NCI-H2227 treated with DMSO at 0.1 percent for 48 hours (cell line): Measurements from ENCODE around the gene GPR158.
"Not testable (repeated sequence)": the region's sequence is repeated elsewhere in the genome, so short reads cannot be mapped to it uniquely, and the experiment has no call there.

Experiments
- DNase-seq: peaks from one replicate; lab custom pipeline; 2025; lab: John Stamatoyannopoulos, UW

Gene GPR158

GRCh38 chr10:25296324-25296723 is 121.5 kb downstream of the GPR158 start:
- DNase-seq: no peak

DNA sequence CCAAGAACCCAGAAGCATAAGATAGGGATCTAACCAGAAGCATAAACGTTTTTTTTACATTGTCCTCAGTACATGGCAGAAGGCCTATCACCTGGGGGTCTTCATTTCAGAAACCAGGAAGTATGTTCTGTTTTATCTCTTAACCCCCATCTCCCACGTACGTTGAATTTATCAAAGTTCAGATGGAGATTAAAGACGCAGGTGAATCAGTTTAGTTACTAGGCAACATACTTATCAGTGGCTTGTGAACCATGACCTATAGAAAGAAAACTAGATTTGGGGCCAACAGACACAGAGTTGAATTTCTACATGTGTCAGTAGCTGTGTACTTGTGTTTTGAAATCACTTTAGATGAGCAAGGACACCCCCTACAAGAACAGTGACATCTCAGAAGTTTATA is 122.7 kb downstream of the GPR158 start:
- no peak for DNase-seq

DNA sequence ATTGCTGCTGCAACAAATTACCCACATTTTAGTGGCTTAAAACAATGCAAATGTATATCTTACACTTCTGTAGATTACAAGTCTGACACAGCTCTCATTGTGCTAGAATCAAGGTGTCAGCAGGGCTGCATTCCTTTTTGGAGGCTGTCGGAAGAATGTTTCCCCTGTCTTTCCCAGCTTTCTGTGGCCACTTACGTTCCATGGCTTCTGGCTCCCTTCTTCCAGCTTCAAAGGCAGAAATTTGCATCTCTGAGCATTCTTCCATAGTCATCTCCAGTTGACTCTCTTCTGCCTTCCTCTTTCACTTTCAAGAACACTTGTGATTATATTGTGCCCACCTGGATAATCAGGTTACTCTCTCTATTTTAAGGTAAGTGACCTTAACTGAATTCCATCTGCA is 125.3 kb downstream of the GPR158 start:
- no peak for DNase-seq

GRCh38 chr10:25304606-25305005 is 129.8 kb downstream of the GPR158 start:
- no peak for DNase-seq

DNA sequence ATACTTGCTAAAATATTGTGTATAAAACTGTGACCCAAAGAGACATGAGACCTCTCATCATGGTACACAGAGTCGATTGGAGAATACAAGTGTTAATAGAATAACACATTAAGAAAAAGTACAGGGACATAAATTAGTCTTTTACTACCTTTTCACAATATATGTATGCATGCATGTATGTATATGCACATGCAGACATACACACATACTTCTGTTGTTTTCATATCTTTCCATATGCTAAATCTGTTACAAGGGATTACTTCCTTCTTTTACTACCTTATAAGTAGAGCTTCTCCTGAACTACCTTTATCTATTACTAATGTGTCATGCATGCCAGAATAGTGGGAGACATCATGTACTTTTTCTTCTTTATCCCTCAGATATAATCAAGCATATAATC is 131.6 kb downstream of the GPR158 start:
- DNase-seq: no peak

GRCh38 chr10:25308278-25308677 is 133.5 kb downstream of the GPR158 start:
- DNase-seq: no peak

DNA sequence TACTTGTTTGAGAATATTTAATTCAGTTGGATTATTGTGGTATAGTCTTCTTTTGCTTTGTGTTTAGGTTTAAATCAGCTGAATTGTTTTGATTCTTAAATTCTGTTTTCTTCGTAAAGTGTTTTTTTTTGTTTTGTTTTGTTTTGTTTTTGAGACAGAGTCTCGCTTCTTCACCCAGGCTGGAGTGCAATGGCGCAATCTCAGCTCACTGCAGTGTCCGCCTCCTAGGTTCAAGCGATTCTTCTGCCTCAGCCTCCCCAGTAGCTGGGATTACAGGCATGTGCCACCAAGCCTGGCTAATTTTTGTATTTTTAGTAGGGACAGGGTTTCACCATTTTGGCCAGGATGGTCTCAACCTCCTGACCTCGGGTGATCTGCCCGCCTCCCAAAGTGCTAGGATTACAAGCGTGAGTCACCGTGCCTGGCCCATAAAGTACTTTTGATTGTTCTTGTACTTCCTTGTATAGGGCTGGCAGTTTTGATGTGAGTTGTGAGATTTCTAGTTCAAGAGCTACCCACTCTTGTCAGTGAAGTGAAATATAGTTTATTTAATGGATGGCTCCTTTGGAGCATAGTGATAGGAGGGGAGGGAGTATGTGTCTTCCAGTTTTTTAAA is 142.9 kb downstream of the GPR158 start:
- DNase-seq: not testable (repeated sequence)

DNA sequence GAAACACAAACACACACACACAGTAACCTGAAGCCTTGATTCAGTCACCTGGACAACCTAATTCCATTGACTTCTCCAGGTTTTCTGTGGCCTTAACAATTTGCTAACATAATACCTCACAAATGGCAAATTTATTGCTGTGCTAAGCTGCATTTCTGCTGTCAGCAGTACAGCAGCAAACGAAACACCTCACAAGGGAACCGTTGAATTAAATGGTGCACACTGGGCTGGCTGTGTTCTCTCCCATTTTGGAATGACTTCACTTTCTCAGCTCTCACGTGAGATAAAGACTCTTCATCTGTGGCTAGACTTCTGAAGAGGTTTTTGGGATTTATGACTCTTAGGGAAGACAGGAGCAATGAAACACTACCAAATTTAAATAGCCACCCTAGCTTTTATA is 152.5 kb downstream of the GPR158 start:
- no peak for DNase-seq

- no peak for DNase-seq
Measured at GRCh38 chr10:25328361-25328760, 153.6 kb downstream of the GPR158 start.

DNA sequence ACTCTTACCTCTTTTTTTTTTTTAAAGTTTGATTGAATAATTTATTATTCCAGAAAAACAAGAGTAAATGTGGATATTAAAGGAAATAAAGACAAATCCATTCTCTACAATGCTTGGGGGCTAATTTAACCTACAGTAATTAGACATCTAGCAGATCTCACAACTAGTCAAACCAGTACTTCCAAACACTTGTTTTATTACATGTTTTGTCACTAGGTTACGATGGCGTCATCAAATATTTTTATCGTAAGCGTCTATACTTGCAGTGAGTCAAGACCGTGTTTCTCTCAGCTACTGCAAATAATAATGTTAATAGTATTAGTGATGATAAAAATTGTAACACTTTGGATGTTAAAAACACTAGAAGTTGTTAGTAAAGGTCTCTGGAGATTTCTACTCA is 154.8 kb downstream of the GPR158 start:
- DNase-seq: not testable (repeated sequence)

DNA sequence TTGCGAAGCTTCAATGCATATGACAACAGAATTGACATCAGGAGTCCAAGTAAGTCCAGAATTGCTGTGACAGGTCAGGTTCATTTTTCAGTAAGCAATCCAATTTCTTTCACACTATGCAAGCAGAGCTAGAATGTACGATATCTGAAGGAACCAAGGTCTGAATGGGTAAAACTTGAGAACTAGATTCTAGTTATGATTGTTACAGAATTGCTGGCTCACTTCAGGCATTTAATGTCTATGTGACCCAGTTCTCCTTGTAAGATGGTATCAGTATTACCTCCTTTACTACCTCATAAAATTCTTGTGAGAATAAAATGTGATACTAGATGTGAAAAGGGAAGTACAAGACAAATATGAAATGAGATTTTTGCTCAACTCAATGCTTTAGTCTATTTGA is 159.6 kb downstream of the GPR158 start:
- DNase-seq: no peak

DNA sequence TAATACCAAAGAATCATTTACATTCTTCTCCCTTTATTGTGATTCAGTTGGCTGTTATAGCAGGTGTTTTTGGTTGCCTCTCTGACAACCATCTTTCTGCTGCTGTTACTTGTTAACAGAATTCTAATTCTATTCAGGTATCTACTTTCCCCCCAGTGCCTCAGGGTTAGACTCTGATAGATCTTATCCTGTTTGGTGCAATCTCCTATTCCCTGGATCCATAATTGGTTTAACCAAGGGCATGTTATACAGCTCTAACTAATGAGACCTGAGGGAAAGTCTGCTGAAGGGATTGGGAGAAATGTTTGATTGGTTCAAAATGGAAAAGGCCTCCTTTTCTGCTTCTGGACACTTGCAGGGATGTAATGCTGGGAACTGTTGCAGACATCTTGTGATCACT is 161.5 kb downstream of the GPR158 start:
- DNase-seq: no peak

GRCh38 chr10:25338271-25338670 is 163.5 kb downstream of the GPR158 start:
- no peak for DNase-seq

- DNase-seq: no peak
Measured at GRCh38 chr10:25339966-25340365, 165.2 kb downstream of the GPR158 start.

- no peak for DNase-seq
Measured at GRCh38 chr10:25349520-25349919, 174.7 kb downstream of the GPR158 start.

GRCh38 chr10:25356609-25357008 is 181.8 kb downstream of the GPR158 start:
- no peak for DNase-seq

DNA sequence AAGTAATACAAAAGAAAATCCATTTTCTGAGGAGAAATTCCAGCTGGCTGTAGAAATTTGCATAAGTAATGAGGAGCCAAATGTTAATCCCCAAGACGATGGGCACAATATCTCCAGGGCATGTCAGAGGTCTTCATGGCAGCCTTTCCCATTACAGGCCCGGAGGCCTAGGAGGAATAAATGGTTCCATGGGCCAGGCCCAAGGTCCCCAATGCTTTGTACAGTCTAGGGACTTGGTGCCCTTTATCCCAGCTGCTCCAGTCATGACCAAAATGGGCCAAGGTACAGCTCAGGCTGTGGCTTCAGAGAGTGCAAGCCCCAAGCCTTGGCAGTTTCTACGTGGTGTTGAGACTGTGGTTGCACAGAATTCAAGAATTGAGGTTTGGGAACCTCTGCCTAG is 182.5 kb downstream of the GPR158 start:
- DNase-seq: no peak

DNA sequence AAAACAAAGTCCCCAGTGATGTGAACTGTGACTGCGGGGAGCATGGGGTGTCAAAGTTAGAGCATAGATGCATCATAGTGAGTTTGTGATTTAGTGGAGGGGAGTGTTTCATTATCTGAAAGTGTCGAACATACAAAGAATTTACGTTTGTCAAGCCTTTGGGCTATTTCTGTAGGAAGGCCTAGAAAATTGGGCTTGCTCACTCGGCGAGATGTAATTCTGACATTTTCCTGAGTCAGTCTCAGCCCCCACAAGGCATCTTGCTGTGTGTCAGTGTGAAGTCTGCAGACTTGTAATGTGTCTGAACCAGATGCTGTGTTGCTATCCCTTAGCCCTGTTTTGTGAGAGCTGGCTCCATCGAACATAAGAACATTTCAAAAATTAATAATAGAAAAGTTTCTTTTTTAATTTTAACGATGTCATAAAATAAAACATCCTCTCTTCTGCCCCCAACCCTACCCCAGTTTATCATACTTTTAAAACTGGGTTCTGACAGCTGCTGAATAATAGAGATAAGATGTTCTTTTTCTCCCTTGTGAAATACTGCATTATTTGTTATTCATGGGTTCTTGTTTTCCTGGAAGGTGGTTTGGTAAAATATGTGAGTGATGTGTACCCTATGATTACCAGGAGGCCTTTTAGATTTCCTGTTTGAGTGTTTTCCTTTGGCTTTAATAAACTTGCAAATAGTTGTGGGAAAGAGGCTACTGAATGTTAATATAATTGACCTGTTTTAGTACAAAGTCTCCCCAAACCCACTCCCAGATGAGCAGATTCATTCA is 207.4 kb downstream of the GPR158 start:
- DNase-seq: no peak

GRCh38 chr10:25382901-25383300 is 208.1 kb downstream of the GPR158 start:
- DNase-seq: not testable (repeated sequence)

DNA sequence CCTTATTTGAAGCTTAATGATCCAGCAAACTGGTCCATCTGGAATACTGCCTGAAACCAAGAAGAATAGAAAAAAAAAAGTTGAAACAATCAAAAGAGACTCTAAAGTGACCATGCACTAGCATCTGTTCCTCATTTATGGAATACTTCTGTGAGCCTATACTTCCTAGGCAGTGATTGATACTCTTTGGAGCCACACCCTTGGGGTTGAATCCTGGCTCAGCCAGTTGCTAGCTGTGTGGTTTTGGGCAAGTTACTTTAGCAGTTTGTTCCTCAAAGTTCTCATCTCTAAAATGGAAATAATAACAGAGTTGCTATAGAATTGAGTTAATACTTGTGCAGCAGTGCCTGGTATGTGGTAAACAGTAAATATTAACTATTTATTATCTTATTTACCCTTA is 208.9 kb downstream of the GPR158 start:
- no peak for DNase-seq

DNA sequence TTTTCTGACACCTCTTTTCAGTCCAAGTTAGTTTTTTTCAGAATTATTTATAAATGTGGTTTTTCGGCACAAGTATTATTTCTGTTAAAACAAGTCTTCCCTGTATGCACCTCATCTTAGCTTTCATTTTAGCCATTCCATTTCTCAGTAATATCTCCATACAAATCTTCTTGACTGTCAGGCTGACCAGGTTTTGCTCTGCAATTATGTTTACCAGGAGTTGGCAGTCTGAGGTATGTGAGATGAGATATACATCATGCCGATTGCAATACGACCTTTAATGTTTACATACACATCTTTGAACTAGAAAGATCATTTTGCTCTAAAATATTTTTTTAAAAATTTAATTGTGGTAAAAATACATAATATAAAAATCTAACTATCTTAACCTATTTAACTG is 209.8 kb downstream of the GPR158 start:
- no peak for DNase-seq

GRCh38 chr10:25388188-25388861 is 213.5 kb downstream of the GPR158 start:
- DNase-seq: no peak

GRCh38 chr10:25388862-25389206 is 214.0 kb downstream of the GPR158 start:
- DNase-seq: no peak
